GM19240 (cell line): ENCODE data around the gene KLF3.

Source experiments
- DNase-seq: peaks from one replicate; pipeline ENCODE4 v3.0.0; 2011; ENCODE audit warnings: low spot score; ENCODE audit not compliant: insufficient read length

Gene KLF3

DNA sequence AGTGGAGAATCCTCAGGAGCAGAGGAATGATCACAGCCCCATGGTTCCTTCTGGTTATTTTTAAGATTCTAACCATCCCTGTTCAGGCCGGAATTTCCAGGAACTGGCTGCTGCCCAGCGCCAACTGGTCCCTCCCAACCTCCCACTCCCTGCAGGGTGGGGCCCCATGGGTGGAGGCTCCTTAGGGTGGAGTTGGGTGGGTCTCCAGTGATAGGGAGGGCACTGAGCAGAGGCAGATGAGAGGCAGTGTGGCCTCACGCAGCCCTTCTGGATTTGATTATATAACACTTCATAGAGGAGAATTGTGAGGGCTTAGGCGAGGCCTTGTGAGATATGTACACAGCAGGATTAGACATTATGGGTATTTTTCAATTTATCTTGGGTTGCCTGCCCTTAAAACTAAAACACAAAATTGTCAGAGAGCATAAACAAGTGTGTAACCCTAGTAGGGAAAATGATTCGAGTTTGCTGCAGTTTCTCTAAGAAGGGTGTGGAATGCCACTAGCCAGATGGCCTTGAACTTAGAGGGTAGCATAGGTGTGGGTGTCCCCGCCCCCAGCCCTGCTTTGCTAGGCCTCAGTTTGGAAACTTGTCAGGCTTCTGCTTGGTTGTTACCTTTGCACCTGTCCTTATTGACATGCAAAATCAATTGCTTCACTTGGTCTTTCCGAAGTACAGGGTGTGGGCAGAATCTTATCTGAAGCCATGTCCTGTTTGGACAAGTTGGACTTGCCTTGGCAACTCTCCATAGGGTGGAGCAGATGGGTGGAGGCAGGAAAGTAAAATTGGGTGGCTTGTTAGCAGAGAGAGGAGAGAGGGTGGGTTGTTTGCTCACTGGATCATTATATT, 9.4 kb downstream of the KLF3 start:
- DNase-seq = no peak

GRCh38 chr4:38674258-38675144, 10.5 kb downstream of the KLF3 start:
- DNase-seq = no peak

DNA sequence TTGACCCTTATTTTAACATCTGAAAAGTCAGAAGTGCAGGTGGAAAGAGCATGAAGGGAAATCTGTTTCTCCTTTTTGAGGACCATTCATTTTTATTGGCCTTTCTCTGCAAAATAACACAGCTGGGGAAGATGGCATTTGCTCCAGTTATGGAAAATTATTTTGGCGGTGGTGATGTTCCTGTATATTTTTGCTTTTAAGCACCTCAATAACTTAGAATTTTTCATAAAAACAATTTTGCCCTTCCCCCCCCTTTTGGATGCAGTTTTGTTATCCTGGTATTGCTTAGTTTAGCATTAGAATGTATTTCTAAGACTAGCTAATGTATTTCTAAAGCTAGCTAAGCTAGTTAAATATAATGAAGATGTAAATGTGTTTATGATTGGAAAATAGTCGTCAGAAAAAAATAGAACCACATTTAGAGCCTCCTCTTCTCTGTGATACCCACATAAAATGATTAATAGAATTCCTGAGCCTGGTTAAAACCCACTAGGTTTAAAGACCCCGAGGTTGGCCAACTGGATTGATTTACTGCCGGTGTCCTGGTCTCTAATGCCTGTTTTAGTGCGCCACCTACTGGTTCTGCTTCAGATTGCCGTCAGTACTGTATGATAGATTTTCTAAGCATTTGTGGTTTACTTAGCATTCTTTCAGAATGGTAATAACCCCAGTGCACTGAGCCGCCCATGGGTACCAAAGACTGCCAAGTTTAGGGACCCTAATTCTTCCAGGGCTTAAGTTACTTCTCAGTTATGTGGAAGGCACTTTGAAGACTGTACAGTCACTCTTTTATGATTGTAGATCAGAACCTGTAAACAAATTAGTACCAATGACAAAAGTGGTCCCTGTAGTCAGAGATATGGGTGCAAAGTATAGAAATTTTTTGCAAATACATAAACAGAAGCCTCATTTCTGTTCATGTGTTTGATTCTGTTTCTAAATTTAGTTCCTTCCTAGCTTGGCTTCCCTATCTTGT, 11.4 kb downstream of the KLF3 start:
- DNase-seq = no peak

GRCh38 chr4:38676986-38677385, 13.0 kb downstream of the KLF3 start:
- no peak for DNase-seq

GRCh38 chr4:38677441-38677840, 13.4 kb downstream of the KLF3 start:
- no peak for DNase-seq

DNA sequence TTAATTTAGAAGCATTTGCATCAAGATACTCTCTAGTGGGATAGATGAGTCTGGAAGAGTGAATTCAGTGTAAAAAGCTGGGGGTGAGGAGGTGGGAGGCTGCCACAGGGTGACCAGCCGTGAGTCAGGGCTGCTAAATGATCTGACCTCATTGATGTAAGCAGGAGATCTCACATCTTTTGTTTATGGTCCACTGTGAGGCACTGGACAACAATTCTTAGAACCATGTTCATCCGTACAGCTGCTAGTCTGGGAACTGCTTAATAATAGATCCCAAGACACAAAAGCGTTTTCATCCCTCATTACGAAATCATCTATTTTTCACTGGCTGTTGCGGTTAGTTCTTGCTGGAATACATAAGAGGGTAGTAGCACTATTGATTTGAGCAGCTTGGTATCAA, 14.1 kb downstream of the KLF3 start:
- DNase-seq = no peak

DNA sequence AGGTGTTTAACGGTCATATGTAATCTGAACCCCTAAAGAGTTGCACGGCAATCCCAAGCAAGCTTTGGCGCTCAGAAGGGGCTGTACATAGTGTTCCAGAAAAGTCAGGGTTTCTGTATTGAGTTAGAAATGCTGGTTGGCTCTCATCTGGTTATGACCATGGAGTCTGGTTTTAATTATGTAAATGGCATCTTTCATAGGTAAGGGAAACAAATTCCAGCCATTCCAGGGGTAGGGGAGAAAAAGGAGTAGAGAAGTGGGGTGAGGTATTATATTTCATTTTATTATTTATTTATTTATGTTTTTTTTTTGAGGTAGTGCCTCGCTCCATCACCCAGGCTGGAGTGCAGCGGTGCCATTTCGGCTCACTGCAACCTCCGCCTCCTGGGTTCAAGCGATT, 15.9 kb downstream of the KLF3 start:
- no peak for DNase-seq

DNA sequence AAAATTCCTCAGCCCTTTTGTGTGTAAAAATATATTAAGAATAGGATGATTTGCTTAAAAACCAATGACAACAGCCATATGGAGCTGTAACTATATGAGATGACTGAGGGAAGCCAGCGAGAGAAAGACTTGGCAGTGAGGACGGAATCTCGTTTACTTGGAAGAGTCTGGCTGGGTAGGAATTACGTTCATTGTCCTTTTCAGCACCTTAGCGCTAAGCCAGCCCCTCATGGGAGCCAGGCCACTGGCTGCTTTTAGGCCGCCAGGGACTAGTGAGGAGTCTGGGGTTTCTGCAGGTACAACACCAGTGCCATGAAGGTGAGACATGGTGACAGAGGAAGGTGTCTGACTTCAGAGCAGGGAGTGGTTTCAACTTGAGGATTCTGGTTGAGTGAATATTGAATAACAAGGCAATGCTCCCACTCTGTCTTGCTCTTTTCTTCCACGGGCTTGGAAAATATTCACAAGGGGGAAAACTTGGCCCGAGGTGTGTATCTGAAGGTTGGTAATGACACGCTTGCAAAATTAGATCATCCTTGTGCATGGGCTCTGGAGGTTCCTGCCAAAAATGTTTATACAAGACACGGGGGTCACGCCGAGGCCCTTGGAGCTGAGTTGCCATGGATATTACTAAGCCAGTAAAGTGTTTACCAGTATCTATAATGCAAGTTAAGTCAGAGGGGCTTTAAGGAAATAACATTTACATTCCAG, 17.4 kb downstream of the KLF3 start:
- DNase-seq = no peak

DNA sequence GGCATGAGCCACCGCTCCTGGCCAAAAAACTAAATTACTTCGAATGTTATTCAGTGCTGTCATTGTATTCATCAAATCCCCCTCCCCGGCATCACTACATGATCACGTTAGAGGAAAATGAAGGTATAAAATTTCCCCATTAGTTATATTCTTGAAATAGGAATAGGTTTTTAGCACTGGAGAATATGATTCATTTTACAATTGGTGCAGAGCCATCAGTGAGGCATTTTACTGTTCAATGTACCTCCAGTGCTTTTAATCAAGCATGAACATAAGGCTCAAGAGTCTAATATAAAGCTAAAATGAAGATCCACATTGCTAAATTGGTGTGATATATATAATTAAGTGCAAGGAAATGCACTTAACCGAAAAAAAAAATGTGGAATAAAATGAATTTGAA, 18.3 kb downstream of the KLF3 start:
- no peak for DNase-seq

DNA sequence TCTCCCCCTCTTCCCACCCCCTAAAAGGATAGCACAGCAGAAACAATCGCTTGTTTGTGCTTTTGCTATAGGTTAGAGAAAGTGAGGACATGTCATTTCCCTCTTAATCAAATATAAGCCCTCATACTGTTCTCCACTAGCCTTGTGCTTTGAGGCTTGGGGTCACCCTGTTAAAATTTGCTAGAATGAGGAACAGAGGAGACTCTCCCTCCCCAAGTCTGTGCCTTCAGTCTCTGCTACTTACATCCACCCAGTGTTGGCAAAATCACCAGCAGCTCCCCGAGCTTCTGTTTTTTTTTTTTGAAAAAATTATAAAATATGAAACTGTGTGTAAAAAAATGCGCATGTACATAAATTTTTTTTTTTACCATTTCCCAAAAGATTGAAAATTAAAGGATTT, 19.3 kb downstream of the KLF3 start:
- DNase-seq = no peak

DNA sequence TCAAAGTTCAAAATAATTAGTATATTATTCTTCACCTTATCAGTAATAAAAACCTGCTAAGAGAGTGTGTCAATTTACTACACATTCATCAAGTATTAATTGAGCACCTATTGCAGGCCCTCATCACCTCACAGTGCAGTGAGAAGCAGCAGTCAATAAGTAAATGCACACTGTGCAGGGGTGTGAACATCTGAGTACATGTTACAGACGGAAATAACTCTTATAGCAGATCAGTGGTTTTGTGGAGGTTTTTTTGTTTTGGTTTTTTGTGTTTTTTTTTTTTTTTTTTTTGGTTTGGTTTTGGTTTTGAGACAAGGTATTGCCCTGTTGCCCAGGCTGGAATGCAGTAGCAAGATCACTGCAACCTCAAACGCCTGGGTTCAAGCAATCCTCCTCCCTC, 20.3 kb downstream of the KLF3 start:
- DNase-seq = no peak

DNA sequence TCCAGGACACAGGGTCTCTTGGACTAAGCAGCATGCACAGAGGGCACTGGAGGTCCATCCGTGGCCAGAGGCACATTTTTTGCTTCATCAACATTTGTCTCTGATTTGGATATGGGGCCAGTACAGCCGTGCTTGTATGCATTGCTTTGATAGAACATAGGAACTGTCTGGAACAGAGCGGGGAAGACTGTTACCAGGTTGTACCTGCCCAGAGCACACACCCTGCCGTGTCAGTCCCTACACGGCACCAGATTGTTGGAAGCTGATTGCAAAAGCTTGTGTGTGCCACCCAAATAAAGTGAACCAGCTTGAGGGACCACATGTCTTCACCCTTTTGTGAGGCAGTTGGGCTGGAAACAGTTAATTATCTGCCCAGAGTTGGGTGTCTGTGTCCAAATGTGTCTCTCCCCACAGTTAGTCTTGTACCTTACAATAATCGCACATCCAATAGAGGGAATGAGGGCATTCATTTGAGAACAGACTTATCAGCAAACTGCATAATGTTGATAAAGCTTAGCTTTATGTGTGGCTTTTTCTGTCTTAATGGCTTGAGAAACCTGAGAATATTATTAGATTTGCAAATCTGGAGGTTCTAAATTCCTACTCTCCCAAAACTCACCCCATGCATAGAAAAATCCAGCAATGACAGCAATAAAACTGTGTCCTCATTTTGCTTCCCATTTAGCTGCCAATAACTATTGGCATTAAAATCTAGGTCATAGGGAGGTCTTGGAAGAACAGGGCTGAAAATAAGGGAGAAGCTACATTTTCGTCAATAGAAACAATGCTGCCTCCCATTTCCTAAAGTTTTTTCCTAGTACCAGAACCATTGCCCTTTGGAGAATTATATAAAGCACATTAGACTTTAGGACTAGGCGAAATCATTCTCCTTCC, 21.2 kb downstream of the KLF3 start:
- DNase-seq = no peak

DNA sequence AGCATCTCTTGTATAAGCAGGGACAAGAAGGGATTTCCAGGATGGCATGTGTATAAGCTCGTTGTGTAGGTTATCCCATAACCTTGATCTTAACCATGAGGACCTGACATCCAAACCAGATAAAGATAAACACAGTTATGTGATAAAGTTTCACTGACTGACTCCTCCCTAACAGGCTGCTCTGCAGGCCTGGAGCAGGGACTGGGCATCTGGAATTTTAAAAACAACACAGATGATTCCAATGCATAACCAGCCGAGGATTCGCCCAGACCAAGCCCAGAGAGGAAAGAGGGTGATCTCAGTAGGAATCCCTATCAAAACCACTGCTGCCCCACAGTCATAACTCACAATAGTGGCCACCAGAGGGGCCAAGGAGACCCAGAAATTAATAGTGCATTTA, 22.7 kb downstream of the KLF3 start:
- DNase-seq = no peak

- DNase-seq = no peak
Measured at GRCh38 chr4:38687571-38688011, 23.6 kb downstream of the KLF3 start.

GRCh38 chr4:38688676-38689355, 24.8 kb downstream of the KLF3 start:
- no peak for DNase-seq

- DNase-seq = no peak
Measured at GRCh38 chr4:38691251-38692008, 27.4 kb downstream of the KLF3 start.

GRCh38 chr4:38692421-38692820, 28.4 kb downstream of the KLF3 start:
- no peak for DNase-seq

GRCh38 chr4:38693569-38693968, 29.6 kb downstream of the KLF3 start:
- no peak for DNase-seq
